Measurements from ENCODE around the gene STAG2.

- no peak for TF ChIP-seq POLR2A (IDR thresholded peaks at IDR 0.05)
- TF ChIP-seq, protein P1, sequence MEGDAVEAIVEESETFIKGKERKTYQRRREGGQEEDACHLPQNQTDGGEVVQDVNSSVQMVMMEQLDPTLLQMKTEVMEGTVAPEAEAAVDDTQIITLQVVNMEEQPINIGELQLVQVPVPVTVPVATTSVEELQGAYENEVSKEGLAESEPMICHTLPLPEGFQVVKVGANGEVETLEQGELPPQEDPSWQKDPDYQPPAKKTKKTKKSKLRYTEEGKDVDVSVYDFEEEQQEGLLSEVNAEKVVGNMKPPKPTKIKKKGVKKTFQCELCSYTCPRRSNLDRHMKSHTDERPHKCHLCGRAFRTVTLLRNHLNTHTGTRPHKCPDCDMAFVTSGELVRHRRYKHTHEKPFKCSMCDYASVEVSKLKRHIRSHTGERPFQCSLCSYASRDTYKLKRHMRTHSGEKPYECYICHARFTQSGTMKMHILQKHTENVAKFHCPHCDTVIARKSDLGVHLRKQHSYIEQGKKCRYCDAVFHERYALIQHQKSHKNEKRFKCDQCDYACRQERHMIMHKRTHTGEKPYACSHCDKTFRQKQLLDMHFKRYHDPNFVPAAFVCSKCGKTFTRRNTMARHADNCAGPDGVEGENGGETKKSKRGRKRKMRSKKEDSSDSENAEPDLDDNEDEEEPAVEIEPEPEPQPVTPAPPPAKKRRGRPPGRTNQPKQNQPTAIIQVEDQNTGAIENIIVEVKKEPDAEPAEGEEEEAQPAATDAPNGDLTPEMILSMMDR (IDR thresholded peaks at IDR 0.05) = no peak
These were observed 4.2 kb downstream of the STAG2 start for GRCh38 chrX:123965712-123966111.
